Superior temporal gyrus (tissue), 1 donor: ENCODE data around the gene CALY.

Source experiments
- DNase-seq: peaks from one replicate; pipeline ENCODE4 v3.0.0-alpha.2; 2016; ENCODE audit errors: extremely low spot score

The CALY gene

DNA sequence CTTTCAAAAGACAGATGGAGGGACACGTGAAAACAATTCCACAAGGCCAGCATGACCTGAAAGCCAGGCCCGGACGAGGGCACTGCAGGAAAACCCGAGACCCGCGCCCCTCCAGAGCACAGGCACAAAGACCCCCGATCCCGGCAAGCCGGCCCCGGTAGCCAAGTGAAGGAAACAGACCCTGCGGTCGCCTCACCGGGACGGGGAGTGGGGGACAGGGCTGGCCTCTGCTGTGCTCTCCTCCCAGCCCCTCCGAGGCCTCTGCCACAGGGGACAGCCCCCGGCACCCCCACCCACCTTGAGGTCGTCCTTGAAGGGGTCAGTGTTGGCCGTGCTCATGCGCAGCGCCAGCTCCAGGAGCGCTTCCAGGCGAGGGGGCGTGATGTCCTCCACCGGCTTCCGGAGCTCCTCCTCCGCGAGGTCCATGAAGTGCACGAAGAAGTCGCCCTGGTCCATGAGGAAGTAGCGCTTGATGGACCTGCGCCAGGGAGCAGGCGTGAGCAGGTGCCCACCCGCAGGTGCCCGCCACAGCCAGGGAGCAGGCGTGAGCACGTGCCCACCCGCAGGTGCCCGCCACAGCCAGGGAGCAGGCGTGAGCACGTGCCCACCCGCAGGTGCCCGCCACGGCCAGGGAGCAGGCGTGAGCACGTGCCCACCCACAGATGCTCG lies 48.7 kb downstream of the CALY start:
- DNase-seq, result no peak

DNA sequence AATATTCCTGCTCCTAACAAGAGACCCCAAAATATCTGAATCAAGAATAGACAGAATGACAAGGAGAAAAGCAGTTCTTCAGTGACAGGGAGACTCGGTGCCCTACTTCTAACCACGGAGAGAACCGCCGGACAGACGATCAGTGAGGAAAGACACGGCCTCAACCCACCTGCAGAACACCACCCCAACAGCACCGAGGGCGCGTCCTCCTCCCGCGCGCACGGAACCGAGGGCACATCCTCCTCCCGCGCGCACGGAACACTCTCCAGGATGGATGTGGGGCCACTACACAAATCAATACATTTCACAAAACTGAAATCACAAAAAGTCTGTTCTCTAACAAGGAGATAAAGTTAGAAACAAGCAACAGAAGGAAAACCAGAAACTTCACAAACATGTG lies 50.3 kb downstream of the CALY start:
- no peak for DNase-seq

DNA sequence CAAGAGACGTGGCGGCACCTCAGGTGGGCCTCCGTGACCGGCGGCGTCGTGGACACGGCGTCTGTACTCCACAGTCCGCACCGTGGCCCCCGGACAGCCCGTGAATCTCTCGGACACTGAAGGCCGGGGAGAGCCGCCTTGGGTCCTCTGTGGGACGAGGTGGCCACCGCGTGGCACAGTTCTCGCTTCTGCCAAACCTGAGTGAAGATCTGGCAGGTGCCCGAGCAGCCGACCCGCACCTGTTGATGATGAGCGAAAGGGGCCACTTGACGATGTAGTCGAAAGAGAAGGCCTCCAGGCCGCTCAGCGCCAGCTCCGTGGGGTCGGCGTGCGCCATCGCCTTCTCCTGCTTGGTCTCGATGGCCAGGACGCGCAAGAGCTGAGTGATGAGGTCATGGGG lies 51.5 kb downstream of the CALY start:
- DNase-seq, result no peak

DNA sequence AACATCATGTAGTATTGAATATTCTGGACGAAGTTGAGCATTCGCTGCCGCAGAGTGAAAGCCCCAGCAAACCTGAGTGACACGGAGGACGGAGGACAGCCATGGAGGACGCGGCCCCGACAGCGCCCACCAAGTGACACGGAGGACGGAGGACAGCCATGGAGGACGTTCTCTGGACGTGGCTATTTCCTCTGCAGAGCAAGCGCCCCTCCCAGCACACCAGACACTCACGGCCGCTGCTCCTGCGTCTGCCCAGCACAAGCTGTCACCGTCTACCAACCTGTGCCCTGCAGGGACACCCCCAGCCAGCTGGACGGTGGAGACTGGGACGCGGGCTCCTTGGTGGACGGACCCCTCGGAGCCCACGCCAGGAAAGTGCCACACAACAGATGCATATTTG lies 52.8 kb downstream of the CALY start:
- no peak for DNase-seq

DNA sequence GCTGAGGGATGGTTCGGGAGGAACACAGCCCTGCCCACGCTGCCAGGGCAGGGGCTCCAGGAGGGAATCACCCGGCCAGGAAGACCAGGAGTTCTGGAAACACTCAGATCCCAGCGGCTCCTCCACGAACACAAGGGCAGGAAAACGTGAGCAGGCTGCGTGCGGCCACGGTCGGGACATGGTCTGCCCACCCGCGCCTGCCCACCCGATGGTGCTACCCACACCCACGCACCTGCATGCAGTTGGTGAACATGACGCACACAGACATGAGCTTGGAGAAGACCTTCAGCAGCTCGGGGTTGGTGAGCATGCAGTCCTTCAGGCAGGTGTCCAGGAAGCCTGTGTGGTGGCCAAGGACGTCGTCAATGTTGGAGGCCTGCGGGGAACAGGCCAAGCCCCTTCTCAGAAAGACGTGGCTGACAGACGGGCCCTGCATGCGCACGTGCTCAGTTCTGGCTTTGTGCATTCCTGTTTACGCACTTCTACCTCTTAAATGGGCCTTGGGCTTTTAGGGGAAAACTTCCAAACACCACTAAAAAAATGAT lies 53.8 kb downstream of the CALY start:
- DNase-seq, result no peak

DNA sequence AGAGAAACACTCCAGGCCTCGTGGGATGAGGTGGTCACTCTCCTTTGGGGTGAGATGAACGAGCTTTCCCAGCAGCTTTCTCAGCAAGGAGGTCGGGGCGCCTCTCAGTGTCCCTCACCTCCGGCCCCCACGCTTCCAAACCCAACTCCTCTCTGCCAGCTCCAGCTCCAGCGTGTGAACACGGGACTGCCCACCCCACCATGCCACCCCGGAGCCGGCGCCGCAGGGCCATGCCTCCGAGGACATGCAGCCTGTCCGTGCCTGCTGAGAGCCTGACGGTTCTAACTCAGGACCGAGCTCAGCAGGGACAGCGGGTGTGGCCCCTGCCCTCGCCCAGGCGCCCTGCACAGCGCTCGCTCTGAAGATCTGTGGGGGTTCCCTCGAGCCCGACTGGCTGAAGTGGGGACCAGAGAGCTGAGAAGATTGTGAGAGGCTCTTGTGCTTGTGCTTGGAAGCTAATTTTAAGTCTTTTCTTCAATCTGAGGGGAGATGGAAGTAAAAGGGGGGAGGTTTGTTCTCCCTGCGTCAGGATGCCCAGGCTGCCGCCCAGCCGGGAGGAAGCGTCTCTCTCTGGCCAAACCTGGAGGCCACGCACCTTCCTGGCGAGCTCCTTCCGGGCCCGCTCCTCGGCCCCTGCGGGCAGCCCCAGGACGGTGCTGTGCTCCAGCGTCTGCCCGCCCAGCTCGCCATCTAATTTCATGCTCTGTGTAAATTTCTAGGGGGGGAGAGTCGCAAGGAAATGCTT lies 54.9 kb downstream of the CALY start:
- DNase-seq, result no peak

DNA sequence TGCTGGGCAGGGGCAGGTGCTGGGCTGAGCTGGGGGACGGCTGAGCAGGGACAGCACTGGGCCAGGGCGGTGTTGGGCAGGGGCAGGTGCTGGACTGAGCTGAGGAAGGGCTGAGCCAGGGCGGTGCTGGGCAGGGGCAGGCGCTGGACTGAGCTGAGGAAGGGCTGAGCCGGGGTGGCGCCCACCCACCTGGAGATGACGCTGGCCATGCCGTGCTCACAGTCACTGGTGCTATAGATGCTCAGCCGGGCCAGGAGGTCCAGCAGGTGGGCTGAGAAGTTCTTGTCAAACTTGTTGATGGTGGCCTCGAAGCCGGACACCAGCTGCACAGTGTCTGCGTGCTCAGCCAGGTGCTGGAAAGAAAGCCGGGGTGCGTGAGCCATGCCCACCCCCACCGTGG lies 55.6 kb downstream of the CALY start:
- DNase-seq, result no peak

DNA sequence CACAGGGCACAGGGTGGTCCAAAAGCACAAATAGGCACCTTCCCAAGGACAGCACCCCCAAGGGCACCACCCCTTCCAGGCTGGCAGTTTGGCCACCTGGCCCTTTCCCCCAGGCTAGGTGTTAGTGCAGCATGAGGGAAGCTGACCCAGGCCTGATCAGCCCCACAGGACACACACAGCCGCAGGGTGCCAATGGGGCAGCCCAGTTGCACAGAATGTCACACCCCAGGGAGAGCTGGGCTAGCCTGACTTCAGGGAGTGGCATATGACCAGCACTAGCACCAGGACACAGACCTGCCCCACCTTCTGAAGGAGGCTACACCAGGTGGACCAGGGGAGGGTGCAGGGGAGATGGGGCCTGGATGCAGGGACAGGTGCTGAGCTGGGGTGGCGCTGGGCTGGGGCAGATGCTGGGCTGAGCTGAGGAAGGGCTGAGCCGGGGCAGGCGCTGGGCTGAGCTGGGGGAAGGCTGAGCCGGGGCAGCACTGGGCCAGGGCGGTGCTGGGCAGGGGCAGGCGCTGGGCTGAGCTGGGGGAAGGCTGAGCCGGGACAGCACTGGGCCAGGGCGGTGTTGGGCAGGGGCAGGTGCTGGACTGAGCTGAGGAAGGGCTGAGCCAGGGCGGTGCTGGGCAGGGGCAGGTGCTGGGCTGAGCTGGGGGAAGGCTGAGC lies 56.2 kb downstream of the CALY start:
- no peak for DNase-seq

DNA sequence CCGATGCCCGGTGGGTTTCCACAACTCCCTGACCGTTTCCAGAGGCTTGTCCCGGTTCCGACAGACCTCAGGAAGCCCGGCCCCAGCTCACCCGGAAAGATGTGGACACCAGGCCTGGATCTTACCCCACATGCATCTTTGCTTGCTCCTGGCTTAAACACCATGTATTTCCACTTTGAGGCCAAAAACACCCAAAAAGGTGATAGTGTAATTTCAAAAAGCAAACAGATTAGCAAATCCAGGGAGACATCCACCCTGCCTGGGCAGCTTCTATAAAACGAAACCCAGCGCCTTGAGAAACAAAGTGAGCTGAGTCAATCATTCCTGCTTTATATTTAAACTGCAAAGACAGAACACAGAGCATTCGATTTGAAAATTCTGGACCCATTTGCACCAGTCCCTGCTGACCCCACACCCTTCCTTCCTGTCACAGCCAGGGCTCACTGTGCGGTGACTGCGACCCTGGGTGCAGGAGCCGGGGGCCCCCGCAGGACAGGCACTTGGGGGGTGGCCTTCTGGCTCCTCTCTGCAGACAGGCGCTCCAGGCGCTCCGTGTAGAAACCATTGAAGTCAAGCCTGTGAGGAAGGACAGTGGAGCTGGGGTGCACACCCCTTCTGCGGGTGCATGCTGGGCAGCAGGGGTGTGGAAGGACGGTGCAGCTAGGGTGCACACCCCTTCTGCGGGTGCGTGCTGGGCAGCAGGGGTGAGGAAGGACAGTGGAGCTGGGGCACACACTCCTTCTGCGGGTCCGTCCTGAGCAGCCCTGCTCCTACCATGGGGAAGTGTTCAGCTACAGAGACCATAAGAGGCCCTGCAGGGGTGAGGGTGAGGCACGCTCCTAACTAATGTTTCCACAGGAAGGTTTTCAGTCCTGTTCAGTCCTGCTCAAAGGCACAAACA lies 57.1 kb downstream of the CALY start:
- no peak for DNase-seq

DNA sequence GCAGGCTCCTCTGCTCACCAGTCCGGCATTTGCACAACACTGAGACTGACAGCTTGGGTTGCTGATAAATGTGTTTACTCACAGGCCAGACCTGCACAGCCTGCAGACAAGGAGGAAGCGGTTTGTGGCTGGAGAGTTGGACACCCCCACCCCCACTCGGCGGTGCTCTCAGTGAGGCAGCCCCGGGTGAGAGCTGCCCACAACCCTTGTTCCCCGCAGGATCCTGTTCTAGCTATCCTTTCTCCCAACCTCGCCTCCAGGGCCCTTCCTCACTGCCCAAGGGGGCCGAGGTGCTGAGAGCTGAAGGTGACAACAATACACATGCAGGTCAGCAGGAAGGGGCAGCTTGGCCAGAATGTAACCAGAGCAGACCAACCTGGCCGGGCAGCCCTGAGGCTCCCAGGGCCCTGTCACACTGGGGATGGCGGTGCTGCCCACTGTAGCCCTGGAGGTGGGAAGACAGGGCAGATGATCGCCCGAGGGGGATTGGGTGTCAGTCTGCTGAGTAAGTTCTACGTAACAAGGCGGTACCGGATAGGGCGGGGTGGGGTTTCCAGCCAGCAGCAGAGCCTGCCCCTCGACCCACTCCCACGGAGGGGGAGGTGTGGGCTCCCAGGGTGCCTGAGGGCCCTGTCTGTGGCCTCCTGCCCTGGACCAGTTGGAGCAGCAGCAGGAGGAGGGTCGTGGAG lies 58.0 kb downstream of the CALY start:
- DNase-seq, result no peak

DNA sequence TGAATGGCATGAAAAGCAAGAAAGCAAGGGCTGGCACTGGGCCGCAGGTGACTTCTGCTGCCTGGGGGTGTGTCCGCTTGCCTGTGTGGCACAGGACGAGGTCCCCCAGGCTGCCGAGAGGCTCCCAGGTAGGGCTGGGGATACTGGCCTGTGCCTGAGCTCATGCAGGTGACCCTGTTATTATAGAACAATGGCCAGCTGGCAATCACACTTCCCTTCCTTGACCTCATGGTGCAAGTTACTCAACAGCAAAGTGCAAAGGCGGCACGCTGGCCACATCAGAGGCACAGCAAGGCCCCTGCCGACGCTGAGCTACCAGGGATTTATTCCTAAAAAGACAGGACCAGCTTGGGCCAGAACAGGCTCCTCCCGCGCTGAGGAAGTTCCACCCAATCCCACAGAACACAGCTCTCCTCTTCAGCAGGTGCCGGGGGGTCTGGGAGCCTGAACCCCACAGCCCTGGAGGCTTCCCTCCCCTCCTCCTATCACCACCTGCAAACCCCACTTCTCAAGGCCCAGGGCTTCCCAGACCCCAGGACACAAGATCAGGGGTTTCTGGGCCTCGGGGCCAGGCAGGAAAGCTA lies 58.6 kb downstream of the CALY start:
- DNase-seq, result no peak

DNA sequence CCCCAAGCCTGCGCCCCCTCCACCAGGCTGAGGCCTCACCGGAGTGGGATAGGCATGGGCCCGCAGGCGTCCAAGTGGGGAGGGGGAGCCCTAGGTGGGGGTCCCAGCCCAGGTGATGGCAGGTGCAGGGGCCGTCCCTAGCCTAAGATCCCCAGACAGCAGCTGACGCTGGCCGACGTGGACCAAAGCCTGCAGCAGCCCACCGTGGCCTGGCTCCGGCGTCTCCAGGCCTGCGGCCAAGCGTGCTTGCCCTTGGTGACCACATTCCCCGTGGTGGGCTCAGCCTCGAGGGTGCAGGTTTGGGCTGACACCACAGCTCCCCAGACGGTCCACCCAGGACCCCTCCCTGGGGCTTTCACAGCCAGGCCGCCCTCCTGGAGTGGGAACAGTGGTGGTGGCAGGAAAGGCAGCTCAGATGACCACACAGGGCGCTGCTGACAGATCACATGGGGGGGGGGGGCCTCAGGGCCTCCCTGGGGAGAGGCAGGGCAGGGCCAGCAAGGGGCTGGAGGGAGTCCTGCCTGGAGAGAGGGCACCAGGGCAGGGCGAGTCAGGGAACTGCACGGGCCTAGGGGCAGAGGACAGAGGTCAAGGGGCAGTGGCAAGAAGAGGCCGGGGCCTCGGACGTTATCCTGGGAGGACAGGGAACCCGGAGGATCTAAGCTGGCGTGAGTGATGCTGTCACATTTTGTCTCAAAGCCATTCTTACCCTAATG lies 59.3 kb downstream of the CALY start:
- DNase-seq, result no peak

DNA sequence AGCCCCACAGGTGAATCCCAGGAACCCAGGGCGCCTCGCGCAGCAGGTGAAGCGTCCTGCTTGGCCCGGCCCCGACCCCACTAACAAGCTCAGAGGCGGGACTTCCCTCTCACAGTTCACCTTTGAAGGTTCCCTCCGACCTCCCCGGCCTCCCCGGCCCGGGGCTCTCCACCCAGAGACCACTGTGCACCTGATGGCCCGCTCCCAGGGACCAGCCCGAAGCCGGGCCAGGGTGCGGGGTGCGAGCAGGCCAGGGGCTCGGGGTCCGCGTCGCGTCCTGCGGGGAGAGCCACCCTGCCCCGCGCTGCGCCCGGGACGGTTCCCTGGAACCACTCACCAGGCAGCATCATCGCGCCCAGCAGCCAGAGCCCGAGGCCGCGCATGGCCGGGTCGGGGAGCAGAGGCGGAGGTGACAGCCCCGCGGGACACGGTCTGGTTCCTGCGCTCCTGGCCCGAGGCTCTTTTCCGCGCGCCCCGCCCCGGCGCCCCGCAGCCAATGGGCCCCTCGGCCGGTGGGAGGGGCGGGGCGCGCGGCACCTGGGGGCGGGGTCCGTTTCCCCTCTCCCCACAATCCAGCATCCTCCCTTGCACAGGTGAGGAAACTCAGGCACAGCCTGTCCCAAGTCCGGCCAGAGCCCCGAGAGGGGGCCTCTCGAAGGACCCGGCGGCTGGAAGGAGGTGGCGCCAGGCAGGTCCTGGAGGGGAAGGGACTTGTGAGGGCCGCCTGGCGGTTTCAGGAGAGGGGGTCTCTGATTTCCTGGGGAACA lies 60.1 kb downstream of the CALY start, which contains the start of gene ADAM8:
TSS of gene ADAM8 (minus strand) at position 434 of the 767 bp plus-strand sequence. CDS start at position 383, 51 bp downstream.
- DNase-seq, result no peak

DNA sequence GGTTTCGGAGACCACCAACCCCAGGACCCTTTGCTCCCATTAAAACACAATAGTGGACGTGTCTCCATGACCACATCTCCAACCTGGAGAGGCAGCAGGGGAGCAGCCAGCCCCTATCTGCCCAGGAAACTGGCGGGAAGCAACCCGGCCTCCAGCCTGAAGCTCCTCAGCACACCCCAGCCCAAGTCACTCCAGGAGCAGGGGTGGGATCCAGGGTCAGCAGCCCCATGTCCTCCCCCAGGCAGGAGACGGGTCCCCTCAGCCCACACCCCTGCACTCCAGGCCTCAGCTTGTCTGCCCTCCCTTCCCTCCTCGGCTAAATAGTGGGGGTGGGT lies 60.6 kb downstream of the CALY start:
- DNase-seq, result no peak

DNA sequence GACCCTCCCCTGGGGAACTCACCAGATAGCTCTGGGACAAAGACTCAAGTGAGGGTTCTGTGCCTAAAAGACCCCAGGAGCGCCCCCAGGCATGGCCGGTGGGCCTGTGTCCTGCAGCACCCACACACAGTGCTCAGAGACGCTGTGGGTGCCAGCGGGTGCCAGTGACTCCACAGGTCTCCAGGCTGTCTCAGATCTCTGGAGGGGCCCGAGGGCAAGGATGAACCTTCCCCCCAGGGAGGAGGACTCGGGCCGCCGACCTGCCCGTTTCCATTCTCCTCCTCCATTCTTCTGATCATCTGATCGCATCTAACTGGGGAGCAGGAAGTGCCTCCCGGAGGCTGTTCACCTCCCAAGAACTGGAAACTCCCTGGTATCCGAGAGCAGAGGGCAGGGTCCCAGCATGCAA lies 61.0 kb downstream of the CALY start:
- DNase-seq, result no peak

DNA sequence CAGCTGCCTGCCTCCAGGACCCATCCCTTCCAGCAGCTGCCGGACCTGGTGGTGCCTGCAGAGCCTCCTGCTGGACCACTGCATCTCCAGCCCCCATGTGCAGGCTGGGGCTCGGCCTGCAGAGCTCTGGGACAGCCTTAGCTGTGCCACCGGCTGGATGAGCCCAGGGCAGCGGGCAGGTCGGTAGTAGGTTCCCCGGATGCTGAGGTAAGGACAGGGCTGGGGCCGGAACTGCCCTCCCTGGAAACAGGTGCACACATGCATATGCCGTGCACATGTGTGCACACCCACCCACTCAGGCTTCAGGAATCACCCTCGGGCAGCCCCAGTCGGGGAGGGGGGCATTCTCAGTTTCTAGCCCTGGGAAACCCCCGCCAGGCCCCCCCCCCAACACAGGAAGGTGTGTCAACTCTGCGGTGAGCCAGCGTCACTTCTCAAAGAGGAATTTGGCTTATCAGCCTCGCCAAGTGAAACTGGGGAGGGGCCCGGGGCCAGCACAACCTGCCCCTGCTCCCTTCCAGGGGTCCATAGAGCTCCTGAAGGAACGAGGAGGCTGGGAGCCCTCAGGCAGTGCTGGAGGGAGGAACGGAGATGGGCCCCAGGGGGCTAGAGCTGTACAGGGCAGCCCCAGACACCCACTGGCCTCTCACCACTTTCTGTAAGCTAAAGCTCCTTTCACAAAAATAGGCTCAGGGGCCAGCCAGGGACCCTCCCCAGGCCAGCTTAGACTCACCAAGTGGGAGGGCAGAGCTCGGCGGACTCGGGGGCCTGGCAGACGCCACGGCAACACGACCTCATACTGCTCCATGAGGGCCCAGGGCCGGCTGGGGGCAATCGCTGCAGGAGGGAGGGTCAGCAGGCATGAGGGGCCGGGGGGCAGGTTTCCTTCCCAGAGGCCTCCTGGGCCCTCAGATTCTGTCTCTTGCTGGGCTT lies 61.7 kb downstream of the CALY start:
- no peak for DNase-seq
